Neuronal stem cell (in vitro differentiated cells): Measurements from ENCODE around the gene DEFB132.

Source experiments
- DNase-seq: peaks from one replicate; pipeline ENCODE4 v3.0.0-alpha.2; 2013; ENCODE audit warnings: low spot score
- H2AFZ ChIP-seq: one replicate; pipeline ENCODE4 v1.6.1; 2013; ENCODE audit warnings: mild to moderate bottlenecking, low read length, inconsistent platforms
- H2AK5ac ChIP-seq: 2 replicates; pipeline ENCODE4 v1.6.1; 2013; ENCODE audit warnings: low read depth, mild to moderate bottlenecking, inconsistent platforms, low read length, moderate library complexity, mixed read lengths
- H2BK120ac ChIP-seq: 2 replicates; pipeline ENCODE4 v1.6.1; 2013; ENCODE audit warnings: low read depth, mild to moderate bottlenecking, inconsistent platforms, low read length, moderate library complexity, mixed read lengths
- H2BK12ac ChIP-seq: one replicate; pipeline ENCODE4 v1.6.1; 2013; ENCODE audit warnings: low read length, inconsistent platforms
- H2BK15ac ChIP-seq: 2 replicates; pipeline ENCODE4 v1.6.1; 2013; ENCODE audit warnings: mild to moderate bottlenecking, low read length, inconsistent platforms, mixed read lengths
- H2BK5ac ChIP-seq: one replicate; pipeline ENCODE4 v1.6.1; 2013; ENCODE audit warnings: inconsistent platforms, mild to moderate bottlenecking, low read length, moderate library complexity
- H3K14ac ChIP-seq: one replicate; pipeline ENCODE4 v1.6.1; 2013; ENCODE audit warnings: low read length, inconsistent platforms
- H3K18ac ChIP-seq: 2 replicates; pipeline ENCODE4 v1.6.1; 2013; ENCODE audit warnings: low read length, inconsistent platforms
- H3K23ac ChIP-seq: 2 replicates; pipeline ENCODE4 v1.6.1; 2013; ENCODE audit warnings: low read depth, mild to moderate bottlenecking, mixed read lengths, low read length, inconsistent platforms; ENCODE audit not compliant: poor library complexity
- H3K27ac ChIP-seq: replicated peaks from 3 replicates; pipeline ENCODE4 v1.5.1; 2013; ENCODE audit warnings: low read length, inconsistent platforms
- H3K27me3 ChIP-seq, 3 experiments: 2 replicates each; pipeline ENCODE4 v1.6.1; 2013; ENCODE audit warnings: low read length in 3 of 3, mild to moderate bottlenecking in 2 of 3, inconsistent platforms in 1 of 3, low read depth in 1 of 3, mixed read lengths in 1 of 3, moderate library complexity in 1 of 3; ENCODE audit not compliant: control insufficient read depth in 3 of 3, insufficient read depth in 3 of 3
- H3K36me3 ChIP-seq, 2 donors: replicated peaks in 1 of 2; 2 replicates each; pipeline ENCODE4 v1.6.1; 2013; ENCODE audit warnings: low read length in 2 of 2; ENCODE audit not compliant: control insufficient read depth in 2 of 2, insufficient read depth in 2 of 2
- H3K4ac ChIP-seq: 2 replicates; pipeline ENCODE4 v1.6.1; 2013; ENCODE audit warnings: inconsistent platforms, mild to moderate bottlenecking, low read length, moderate library complexity
- H3K4me1 ChIP-seq, 2 donors: 1 replicate in 1 of 2; 2 replicates in 1 of 2; pipeline ENCODE4 v1.6.1; 2013; ENCODE audit warnings: low read length in 2 of 2, low read depth in 1 of 2; ENCODE audit not compliant: control insufficient read depth in 2 of 2, insufficient read depth in 1 of 2
- H3K4me2 ChIP-seq: one replicate; pipeline ENCODE4 v1.6.1; 2013; ENCODE audit warnings: mild to moderate bottlenecking, low read length, inconsistent platforms; ENCODE audit not compliant: insufficient read depth, poor library complexity, severe bottlenecking
- H3K4me3 ChIP-seq, 2 donors: 2 replicates each; pipeline ENCODE4 v1.5.1; 2013; ENCODE audit warnings: low read length in 2 of 2, mild to moderate bottlenecking in 2 of 2, inconsistent platforms in 1 of 2, moderate library complexity in 1 of 2
- H3K79me1 ChIP-seq: one replicate; pipeline ENCODE4 v1.6.1; 2013; ENCODE audit warnings: low read depth, mild to moderate bottlenecking, inconsistent platforms, low read length, moderate library complexity
- H3K9ac ChIP-seq: one replicate; pipeline ENCODE4 v1.6.1; 2013; ENCODE audit warnings: mild to moderate bottlenecking, low read depth, low read length, inconsistent platforms; ENCODE audit not compliant: poor library complexity
- H3K9me3 ChIP-seq, 2 donors: replicated peaks in 1 of 2; 2 replicates each; pipeline versions ENCODE3 to v1.6.1; 2013; ENCODE audit warnings: low read length in 2 of 2, mild to moderate bottlenecking in 2 of 2, inconsistent platforms in 1 of 2, low read depth in 1 of 2, mixed read lengths in 1 of 2, moderate library complexity in 1 of 2; ENCODE audit not compliant: control insufficient read depth in 2 of 2, insufficient read depth in 1 of 2
- H4K8ac ChIP-seq: one replicate; pipeline ENCODE4 v1.6.1; 2013; ENCODE audit warnings: low read depth, mild to moderate bottlenecking, inconsistent platforms, low read length, moderate library complexity
- H4K91ac ChIP-seq: one replicate; pipeline ENCODE4 v1.6.1; 2013; ENCODE audit warnings: low read length, low read depth, mild to moderate bottlenecking, inconsistent platforms; ENCODE audit not compliant: poor library complexity
- WGBS, 2 donors: extraction: QIAGEN DNeasy Blood & Tissue Kit; methylation state at CpG; one replicate each; pipeline ENCODE4 v1.1.7; 2013; ENCODE audit warnings: missing lambda C conversion rate in 2 of 2, mixed read lengths in 1 of 2; ENCODE audit not compliant: insufficient read length in 2 of 2, insufficient replicate concordance in 1 of 2; ENCODE audit errors: extremely low coverage in 2 of 2; 5-methylcytosine and 5-hydroxymethylcytosine counted together

DEFB132 gene

DNA sequence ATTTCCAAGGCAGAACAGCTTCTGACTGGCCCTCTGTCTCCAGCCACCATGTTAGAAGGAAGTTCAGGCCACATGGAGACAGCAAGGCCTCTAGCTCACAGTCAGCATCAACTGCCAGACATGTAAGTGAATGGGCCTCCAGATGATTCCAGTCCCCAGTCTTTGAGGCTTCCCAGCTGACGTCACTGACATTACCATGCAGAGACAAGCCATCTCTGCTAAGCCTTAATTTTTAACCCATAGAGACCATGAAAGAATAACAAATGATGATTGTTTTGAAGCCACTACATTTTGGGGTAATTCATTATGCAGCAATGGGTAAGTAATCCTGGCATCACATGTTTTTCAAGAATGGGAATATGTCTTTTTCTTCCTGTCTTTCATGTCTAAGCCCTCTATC, 41.7 kb upstream of the DEFB132 start:
- Histone ChIP-seq H2AK5ac (no peak overlapping the region), H3K9ac (no peak overlapping the region), H3K9me3 (no peaks in the 10 kb centered on the region), H3K14ac (no peak overlapping the region), H4K91ac (no peak overlapping the region), H3K23ac (no peak overlapping the region), H2BK5ac (no peak overlapping the region), H2BK120ac (no peak overlapping the region), H3K4me2 (no peak overlapping the region), H2BK12ac (no peak overlapping the region), H3K18ac (no peak overlapping the region), H3K79me1 (no peaks in the 10 kb centered on the region), H2AFZ (no peak overlapping the region), H3K4me3 (no peak overlapping the region), H3K27me3 (peaks cover 0 to 23% (median 0%) of the 10 kb centered on the region in 3 experiments), H3K27ac (no peak overlapping the region), H2BK15ac (no peak overlapping the region), H4K8ac (no peak overlapping the region), H3K4me1 (peaks cover 0 to 2% of the 10 kb centered on the region in 2 donors), H3K36me3 (no peaks in the 10 kb centered on the region), H3K4ac (no peak overlapping the region)
- WGBS, 2 donors: no CpG with 5 or more reads among the region's 1 CpG
- DNase-seq: no peak

GRCh38 chr20:217266-217665, 40.3 kb upstream of the DEFB132 start:
- peaks cover 0 to 14% (median 0%) of the 10 kb centered on the region in 3 experiments for H3K27me3 ChIP-seq
- H3K4me3 ChIP-seq: no peak overlapping the region
- no peaks in the 10 kb centered on the region for H3K36me3 ChIP-seq
- no peak overlapping the region for H4K8ac ChIP-seq
- no peak for DNase-seq
- no peak overlapping the region for H2BK5ac ChIP-seq
- H3K79me1 ChIP-seq: no peaks in the 10 kb centered on the region
- no peak overlapping the region for H4K91ac ChIP-seq
- WGBS, 2 donors: no CpG with 5 or more reads among the region's 1 CpG
- H2BK12ac ChIP-seq: no peak overlapping the region
- no peak overlapping the region for H2AFZ ChIP-seq
- no peak overlapping the region for H3K14ac ChIP-seq
- H3K9ac ChIP-seq: no peak overlapping the region
- H3K9me3 ChIP-seq: no peaks in the 10 kb centered on the region
- no peak overlapping the region for H3K4ac ChIP-seq
- H3K4me2 ChIP-seq: no peak overlapping the region
- H2BK120ac ChIP-seq: no peak overlapping the region
- H2BK15ac ChIP-seq: no peak overlapping the region
- H3K4me1 ChIP-seq: peaks cover 0 to 2% of the 10 kb centered on the region in 2 donors
- H3K27ac ChIP-seq: no peak overlapping the region
- H3K23ac ChIP-seq: no peak overlapping the region
- no peak overlapping the region for H2AK5ac ChIP-seq
- no peak overlapping the region for H3K18ac ChIP-seq

- H4K91ac ChIP-seq: no peak overlapping the region
- H3K27me3 ChIP-seq: peaks cover 0 to 10% (median 0%) of the 10 kb centered on the region in 3 experiments
- no peak overlapping the region for H4K8ac ChIP-seq
- no peak overlapping the region for H3K4me2 ChIP-seq
- no peak overlapping the region for H2BK120ac ChIP-seq
- H3K4ac ChIP-seq: no peak overlapping the region
- no peak overlapping the region for H3K23ac ChIP-seq
- no peaks in the 10 kb centered on the region for H3K79me1 ChIP-seq
- H3K4me1 ChIP-seq: peaks cover 0 to 2% of the 10 kb centered on the region in 2 donors
- no peak overlapping the region for H2BK5ac ChIP-seq
- no peak overlapping the region for H2AK5ac ChIP-seq
- H3K27ac ChIP-seq: no peak overlapping the region
- no peak overlapping the region for H3K4me3 ChIP-seq
- no peak overlapping the region for H2AFZ ChIP-seq
- DNase-seq: no peak
- no peak overlapping the region for H3K18ac ChIP-seq
- no peak overlapping the region for H3K14ac ChIP-seq
- no peak overlapping the region for H2BK15ac ChIP-seq
- no peak overlapping the region for H2BK12ac ChIP-seq
- no CpG with 5 or more reads among the region's 1 CpG for WGBS, 2 donors
- H3K9ac ChIP-seq: no peak overlapping the region
- no peaks in the 10 kb centered on the region for H3K36me3 ChIP-seq
- H3K9me3 ChIP-seq: no peaks in the 10 kb centered on the region
Observed at GRCh38 chr20:219290-220115, 38.0 kb upstream of the DEFB132 start.

DNA sequence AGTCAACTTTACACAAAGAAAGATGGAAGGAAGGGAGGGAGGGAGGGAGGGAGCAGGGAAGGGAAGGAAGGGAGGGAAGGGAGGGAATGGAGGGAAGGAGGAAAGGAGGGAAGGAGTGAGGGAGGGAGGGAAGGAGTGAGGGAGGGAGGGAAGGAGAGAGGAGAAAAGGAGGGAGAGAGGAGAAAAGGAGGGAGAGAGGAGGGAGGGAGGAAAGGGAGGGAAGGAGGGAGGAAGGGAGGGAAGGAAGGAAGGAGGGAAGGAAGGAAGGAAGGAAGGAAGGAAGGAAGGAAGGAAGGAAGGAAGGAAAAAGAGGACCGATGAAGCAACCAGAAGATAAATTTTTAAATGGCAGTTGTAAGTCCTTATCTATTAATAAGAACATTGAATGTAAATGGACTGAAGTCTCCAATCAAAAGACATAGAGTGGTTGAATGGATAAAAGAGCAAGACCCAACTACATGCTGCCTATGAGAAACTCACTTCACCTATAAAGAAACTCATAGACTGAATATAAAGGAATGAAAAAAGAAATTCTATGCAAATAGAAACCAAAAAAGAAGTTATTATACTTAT, 36.2 kb upstream of the DEFB132 start:
- H3K14ac ChIP-seq: no peak overlapping the region
- H3K4ac ChIP-seq: no peak overlapping the region
- no peak overlapping the region for H4K91ac ChIP-seq
- H2BK120ac ChIP-seq: no peak overlapping the region
- H3K27ac ChIP-seq: no peak overlapping the region
- no peak overlapping the region for H3K4me2 ChIP-seq
- H3K4me1 ChIP-seq: peaks cover 0 to 2% of the 10 kb centered on the region in 2 donors
- H4K8ac ChIP-seq: no peak overlapping the region
- no peak for DNase-seq
- H2BK5ac ChIP-seq: no peak overlapping the region
- no CpG with 5 or more reads among the region's 1 CpG for WGBS, 2 donors
- H3K27me3 ChIP-seq: peaks cover 0 to 10% (median 0%) of the 10 kb centered on the region in 3 experiments
- no peak overlapping the region for H2AK5ac ChIP-seq
- H3K23ac ChIP-seq: no peak overlapping the region
- H3K9ac ChIP-seq: no peak overlapping the region
- no peak overlapping the region for H2BK15ac ChIP-seq
- no peaks in the 10 kb centered on the region for H3K79me1 ChIP-seq
- no peaks in the 10 kb centered on the region for H3K9me3 ChIP-seq
- no peaks in the 10 kb centered on the region for H3K36me3 ChIP-seq
- H3K18ac ChIP-seq: no peak overlapping the region
- no peak overlapping the region for H3K4me3 ChIP-seq
- no peak overlapping the region for H2BK12ac ChIP-seq
- H2AFZ ChIP-seq: no peak overlapping the region
